GM19438 (cell line): ENCODE data around the gene MCAT.

Experiments used
- ATAC-seq: cut with Tn5 transposase; IDR thresholded peaks from one replicate; pipeline ENCODE4 v1.9.1; 2021; ENCODE audit warnings: low read depth; ENCODE audit not compliant: unreplicated experiment

Gene MCAT

GRCh38 chr22:43173566-43173965 is 30.4 kb upstream of the MCAT start:
- no peak for ATAC-seq

- no peak for ATAC-seq
Measured at GRCh38 chr22:43172191-43172590, 29.0 kb upstream of the MCAT start.

- ATAC-seq = no peak
Measured at GRCh38 chr22:43171607-43172006, 28.4 kb upstream of the MCAT start.

- ATAC-seq = no peak
Measured at GRCh38 chr22:43171019-43171491, 27.9 kb upstream of the MCAT start.

GRCh38 chr22:43170131-43170480 is 26.9 kb upstream of the MCAT start:
- no peak for ATAC-seq

GRCh38 chr22:43169310-43170130 is 26.3 kb upstream of the MCAT start:
- no peak for ATAC-seq

- ATAC-seq = no peak
Measured at GRCh38 chr22:43168471-43169309, 25.5 kb upstream of the MCAT start.

- ATAC-seq = no peak
Measured at GRCh38 chr22:43167001-43167589, 23.9 kb upstream of the MCAT start.

- no peak for ATAC-seq
Measured at GRCh38 chr22:43166132-43166930, 23.1 kb upstream of the MCAT start.

- no peak for ATAC-seq
Measured at GRCh38 chr22:43164636-43165035, 21.4 kb upstream of the MCAT start.

- no peak for ATAC-seq
Measured at GRCh38 chr22:43163241-43163795, 20.1 kb upstream of the MCAT start.

GRCh38 chr22:43162412-43163150 is 19.4 kb upstream of the MCAT start:
- no peak for ATAC-seq

GRCh38 chr22:43160497-43161126 is 17.4 kb upstream of the MCAT start:
- no peak for ATAC-seq

GRCh38 chr22:43159484-43160178 is 16.4 kb upstream of the MCAT start:
- no peak for ATAC-seq

- no peak for ATAC-seq
Measured at GRCh38 chr22:43158778-43159483, 15.7 kb upstream of the MCAT start.

- ATAC-seq = no peak
Measured at GRCh38 chr22:43157874-43158546, 14.8 kb upstream of the MCAT start.

- ATAC-seq = no peak
Measured at GRCh38 chr22:43156413-43156812, 13.2 kb upstream of the MCAT start.
